ENCODE measurements around the gene TMEM150B.

Gene TMEM150B

DNA sequence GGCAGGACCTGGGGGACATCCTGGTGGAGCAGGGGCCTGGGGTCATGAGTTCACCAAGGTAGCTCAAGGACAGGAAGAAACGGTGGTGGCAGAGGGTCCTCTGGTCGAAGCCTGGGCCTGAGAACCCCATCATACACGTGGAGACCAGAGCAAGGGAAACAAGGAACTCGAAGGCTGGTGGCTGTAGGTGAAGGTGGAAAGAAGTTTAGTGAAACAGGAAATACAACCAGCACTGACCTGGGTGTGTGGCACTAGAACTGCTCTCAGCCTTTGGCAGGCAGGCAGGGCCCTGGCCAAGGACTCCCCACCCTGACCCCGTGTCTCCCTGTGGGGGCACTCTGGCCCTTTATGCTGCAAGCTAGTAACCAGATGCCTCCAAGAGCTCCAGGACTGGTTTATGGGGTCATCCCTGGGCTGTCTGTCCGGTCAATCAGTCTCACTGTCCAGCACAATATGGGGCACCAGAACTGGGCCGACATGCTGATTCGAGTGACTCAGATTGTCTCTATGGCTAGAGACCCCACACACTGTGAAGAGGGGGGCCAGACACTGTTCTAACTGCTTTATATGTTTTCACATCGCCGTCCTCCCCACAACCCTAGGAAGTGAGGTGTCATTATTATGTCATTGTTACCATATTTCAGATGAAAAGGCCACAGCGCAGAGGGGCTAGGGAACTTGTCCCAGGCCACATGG, 25.6 kb upstream of the TMEM150B start:
- peaks cover 25 to 29% of the 10 kb centered on the region in 2 donors for H3K4me1 Mint-ChIP-seq (ENCODE audit: low read depth in 2 of 2)
- H3K9me3 Mint-ChIP-seq: no peaks in the 10 kb centered on the region
- DNase-seq (no peak), ATAC-seq (replicated peaks) (no peak)
- peaks cover 22% of the 10 kb centered on the region for H3K36me3 Mint-ChIP-seq (ENCODE audit: insufficient read depth)
- H3K4me3 Mint-ChIP-seq: no peak overlapping the region
- peaks cover 26 to 37% of the 10 kb centered on the region in 2 donors for H3K27me3 Mint-ChIP-seq
- no peak overlapping the region for H3K27ac Mint-ChIP-seq

DNA sequence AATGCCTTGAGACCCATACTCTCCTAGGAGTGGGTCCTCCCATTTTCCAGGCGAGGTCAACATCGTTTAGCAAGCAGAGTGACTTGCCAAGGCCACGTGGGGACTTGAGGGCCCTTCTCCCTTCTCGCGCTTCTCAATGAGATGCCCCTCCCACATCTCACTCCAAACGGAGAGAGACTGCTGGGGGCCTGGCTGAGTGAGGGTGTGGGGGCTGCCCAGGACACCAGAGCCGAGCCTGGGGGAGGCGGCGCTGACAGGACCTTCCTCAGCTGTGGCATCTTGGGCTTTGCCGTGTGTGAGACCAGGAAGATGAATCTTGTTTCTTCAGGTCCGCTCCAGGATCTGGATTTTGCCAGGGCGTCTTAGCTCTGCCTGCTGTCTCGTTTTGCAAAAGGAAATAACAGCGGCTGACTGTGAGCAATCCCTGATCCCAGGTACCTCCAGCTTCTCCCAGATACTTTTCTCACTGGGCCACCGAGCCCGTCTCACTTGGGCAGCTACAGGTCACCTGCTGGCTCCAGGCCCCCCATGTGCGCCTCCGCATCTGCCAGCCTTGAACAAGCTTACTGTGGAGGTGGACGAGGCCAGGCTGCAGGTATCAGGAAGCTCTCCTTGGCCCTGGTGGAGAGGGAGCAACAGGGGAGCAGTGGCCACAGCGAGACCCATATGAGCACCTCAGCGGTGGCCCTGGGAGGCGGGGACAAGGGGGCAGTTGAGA, 23.3 kb upstream of the TMEM150B start:
- H3K9me3 Mint-ChIP-seq: no peaks in the 10 kb centered on the region
- DNase-seq (no peak), ATAC-seq (replicated peaks) (no peak)
- peaks cover 21 to 23% of the 10 kb centered on the region in 2 donors for H3K4me1 Mint-ChIP-seq (ENCODE audit: low read depth in 2 of 2)
- peaks cover 26 to 28% of the 10 kb centered on the region in 2 donors for H3K27me3 Mint-ChIP-seq
- H3K36me3 Mint-ChIP-seq (ENCODE audit: insufficient read depth): peaks cover 27% of the 10 kb centered on the region
- no peak overlapping the region for H3K4me3 Mint-ChIP-seq
- H3K27ac Mint-ChIP-seq: peak overlapping the region in 1 of 2 donors; percentile 70

DNA sequence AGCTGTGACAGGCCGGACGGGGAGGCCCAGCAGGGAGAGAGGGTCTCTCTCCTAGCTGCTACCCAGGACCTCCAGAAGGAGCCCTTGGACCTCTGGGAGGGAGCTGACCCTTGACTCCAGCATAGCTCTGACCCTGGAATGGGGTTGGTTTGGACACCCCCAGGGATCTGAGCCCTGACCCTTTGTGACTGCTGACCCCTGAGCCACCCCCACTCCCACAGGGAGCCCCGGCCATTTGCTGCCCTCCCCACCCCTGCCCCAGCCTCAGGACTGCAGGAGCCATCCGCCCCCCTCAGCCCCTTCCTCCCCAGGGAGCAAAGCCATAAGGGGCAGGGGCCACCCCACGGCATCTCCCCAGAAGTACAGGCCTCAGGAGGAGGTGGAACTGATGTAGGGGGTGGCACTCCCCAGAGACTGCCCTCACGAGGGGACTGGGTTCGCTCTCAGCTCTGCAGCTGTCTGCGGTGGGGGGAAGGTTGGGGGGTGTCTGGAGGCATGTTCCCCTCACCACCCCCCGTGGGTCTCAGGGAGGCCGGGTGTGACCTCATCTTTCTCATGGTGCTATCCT, 22.4 kb upstream of the TMEM150B start:
- no peaks in the 10 kb centered on the region for H3K9me3 Mint-ChIP-seq
- peaks cover 14 to 16% of the 10 kb centered on the region in 2 donors for H3K4me1 Mint-ChIP-seq (ENCODE audit: low read depth in 2 of 2)
- peak overlapping the region in 1 of 2 donors; percentile 70 for H3K27ac Mint-ChIP-seq
- H3K36me3 Mint-ChIP-seq (ENCODE audit: insufficient read depth): peaks cover 25% of the 10 kb centered on the region
- DNase-seq (no peak), ATAC-seq (replicated peaks) (no peak)
- peaks cover 16 to 19% of the 10 kb centered on the region in 2 donors for H3K27me3 Mint-ChIP-seq
- peak overlapping the region in 1 of 2 donors; percentile 15 for H3K4me3 Mint-ChIP-seq

DNA sequence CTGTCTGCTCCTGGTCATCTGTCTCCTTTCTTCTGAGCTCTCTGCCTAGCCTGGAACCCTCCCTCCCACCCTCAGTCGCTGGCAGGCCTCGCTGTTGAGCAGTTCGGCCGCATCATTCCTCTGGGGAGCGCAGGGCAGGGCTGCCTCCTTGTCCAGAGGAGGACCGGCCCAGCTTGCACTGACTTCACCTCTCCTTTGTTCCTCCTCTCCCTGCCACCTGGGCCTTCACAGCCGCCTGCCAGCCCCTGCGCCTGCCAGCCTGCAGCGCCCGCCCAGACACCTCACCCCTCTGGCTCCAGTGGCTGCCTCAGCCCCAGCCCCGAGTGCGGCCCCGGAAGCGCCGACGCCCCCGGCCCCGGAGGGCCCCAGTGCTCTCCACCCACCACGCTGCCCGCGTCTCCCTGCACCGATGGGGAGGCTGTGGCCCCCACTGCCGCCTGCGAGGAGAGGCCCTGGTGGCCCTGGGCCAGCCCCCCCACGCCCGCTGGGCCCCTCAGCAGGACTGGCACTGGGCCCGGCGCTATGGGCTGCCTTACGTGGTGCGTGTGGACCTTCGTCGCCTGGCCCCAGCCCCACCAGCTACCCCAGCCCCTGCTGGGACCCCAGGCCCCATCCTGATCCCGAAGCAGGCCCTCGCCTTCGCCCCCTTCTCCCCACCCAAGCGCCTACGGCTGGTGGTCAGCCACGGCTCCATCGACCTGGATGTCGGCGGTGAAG, 21.7 kb upstream of the TMEM150B start:
- Mint-ChIP-seq H3K27ac (peak overlapping the region in 1 of 2 donors; percentile 70), H3K9me3 (no peaks in the 10 kb centered on the region), H3K36me3 (ENCODE audit: insufficient read depth) (peaks cover 26% of the 10 kb centered on the region), H3K4me1 (ENCODE audit: low read depth in 2 of 2) (peaks cover 9% of the 10 kb centered on the region in 2 donors), H3K4me3 (no peak overlapping the region), H3K27me3 (peaks cover 10 to 12% of the 10 kb centered on the region in 2 donors)
- ATAC-seq (replicated peaks): no peak
- no peak for DNase-seq

DNA sequence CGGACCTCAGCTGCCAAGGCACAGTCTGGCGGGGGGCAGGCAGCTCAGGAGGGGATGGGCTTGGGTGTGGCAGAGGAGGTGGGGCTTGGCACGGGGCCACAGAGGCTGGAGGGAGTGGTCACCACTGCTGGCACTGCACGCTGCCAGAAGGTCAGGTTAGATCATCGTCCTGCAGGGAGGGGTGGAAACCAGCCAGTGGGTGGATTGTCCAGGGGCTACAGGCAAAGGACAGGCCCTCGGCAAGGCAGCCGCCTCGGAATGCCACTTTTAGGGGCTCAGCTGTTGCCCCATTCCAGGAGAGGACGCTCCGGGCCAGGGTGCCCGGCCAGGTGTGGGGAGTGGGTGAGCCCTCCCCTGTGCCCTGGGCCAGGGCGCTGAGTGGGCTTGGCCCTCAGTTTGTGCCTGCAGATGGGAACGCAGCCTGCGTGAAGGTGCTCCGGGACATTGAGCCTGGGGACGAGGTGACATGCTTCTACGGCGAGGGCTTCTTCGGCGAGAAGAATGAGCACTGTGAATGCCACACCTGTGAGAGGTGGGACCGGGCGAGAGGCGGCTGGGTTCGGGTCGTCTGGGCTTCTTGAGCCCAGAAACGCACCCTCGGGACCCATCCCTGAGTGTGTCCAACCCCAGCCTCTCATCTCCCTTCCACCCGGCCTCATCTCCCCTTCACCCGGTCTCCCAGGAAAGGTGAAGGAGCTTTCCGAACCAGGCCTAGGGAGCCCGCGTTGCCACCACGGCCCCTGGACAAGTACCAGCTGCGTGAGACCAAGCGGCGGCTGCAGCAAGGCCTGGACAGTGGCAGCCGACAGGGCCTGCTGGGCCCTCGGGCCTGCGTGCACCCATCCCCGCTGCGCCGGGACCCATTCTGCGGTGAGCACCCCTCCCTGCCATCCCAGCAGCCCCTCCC, 20.9 kb upstream of the TMEM150B start:
- Mint-ChIP-seq H3K27ac (no peak overlapping the region), H3K4me1 (ENCODE audit: low read depth in 2 of 2) (peaks cover under 1 to 2% of the 10 kb centered on the region in 2 donors), H3K9me3 (no peaks in the 10 kb centered on the region), H3K27me3 (peaks cover 2 to 4% of the 10 kb centered on the region in 2 donors), H3K4me3 (no peak overlapping the region), H3K36me3 (ENCODE audit: insufficient read depth) (peaks cover 21% of the 10 kb centered on the region)
- no peak for DNase-seq
- no peak for ATAC-seq (replicated peaks)

DNA sequence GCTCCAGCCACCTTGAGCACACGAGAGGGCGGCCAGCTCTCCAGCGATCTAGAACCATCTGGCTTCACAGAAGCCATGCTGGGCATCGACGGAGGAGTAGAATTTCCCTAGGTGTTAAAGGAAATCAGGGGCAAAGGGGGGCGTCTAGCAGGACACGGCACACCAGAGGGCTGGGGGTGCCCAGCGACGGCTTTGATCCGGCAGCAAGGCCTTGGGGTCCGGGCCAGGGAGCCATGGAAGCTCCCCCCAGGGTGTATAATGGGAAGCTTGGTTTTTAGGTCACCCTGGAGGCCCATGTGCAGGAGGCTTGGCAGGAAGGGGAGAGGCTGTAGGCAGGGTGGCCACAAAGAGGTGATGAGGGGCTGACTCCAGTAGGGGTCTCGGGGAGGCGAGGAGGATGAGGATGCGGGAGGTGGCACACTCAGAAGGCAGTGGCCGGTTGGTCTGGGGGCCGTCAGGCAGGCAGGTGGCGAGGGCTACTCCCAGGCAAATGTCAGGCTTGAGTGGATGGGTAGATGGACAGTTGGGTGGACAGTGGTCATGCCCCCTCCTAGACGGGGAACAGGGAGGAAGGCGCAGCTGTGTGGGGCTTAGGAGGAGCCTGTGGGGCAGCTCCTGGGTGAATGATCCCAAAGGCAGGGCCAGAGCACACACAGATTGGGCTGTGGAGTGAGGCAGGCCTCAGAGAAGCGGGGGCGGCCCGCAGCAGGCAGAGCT, 20.1 kb upstream of the TMEM150B start:
- Mint-ChIP-seq H3K9me3 (no peaks in the 10 kb centered on the region), H3K4me1 (ENCODE audit: low read depth in 2 of 2) (peaks cover 8 to 9% of the 10 kb centered on the region in 2 donors), H3K27me3 (no peaks in the 10 kb centered on the region), H3K27ac (peak overlapping the region in 1 of 2 donors; percentile 62), H3K4me3 (no peak overlapping the region), H3K36me3 (ENCODE audit: insufficient read depth) (peaks cover 29% of the 10 kb centered on the region)
- ATAC-seq (replicated peaks) (no peak), DNase-seq (no peak)

DNA sequence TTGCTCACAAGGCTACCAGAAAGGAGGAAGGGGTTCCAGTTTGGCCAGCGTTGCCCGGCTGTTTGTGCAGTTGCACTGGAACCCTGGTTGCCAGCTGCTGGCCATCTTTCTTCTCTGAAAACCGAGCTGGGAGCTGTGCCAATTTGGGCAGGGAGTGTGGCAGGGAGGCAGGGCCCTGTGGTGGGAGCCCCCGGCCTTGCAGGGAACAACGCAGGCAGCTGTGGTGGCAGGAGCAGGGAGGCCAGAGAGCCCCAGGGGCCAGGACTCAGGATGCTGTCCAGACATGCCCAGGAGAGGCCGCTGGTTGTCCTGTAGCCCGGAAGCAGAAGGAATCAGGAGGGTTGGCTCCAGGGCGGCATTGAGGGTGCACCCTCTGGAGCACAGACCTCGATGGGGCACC, 19.3 kb upstream of the TMEM150B start:
- DNase-seq (no peak), ATAC-seq (replicated peaks) (no peak)
- Mint-ChIP-seq H3K9me3 (no peaks in the 10 kb centered on the region), H3K27ac (peak overlapping the region in 1 of 2 donors; percentile 62), H3K4me1 (ENCODE audit: low read depth in 2 of 2) (peaks cover 11 to 15% of the 10 kb centered on the region in 2 donors), H3K27me3 (no peaks in the 10 kb centered on the region), H3K4me3 (no peak overlapping the region), H3K36me3 (ENCODE audit: insufficient read depth) (peaks cover 37% of the 10 kb centered on the region)

DNA sequence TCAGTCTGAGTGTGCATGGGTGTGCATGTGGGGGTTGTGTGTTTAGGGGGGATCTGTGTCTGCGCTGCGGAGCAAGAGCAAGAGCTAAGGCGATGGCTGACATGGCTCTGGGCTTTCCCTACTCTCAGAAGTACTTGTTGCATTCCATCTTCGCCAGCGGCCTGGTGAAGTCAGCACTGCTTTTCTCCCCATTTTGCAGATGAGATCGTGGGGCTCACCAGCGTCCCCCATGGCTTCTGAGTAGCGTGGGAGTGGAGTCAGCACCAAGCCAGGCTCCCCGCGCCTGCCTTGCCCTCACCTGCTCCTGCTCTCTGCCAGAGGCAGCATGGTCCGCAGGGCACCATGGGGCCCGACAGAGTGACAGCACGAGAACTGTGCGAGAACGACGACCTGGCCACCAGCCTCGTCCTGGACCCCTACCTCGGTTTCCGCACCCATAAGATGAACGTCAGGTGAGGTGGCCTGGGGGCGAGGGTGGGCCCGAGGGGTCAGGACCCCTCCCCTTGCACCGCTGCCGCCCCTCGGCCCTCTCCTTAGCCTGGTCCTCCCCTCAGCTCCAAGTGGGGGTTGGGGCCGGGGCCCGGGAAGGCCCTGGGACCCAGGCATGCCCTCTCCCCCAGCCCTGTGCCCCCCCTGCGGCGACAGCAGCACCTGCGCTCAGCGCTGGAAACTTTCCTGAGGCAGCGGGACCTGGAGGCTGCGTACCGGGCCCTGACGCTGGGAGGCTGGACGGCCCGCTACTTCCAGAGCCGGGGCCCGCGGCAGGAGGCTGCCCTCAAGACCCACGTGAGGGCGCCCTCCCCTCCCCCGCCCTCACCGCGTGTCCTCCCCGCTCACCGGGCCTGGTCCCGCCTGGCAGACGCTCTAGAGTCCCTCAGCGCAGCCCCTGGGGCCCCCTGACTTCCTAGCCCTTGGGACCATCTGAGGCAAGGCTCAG, 16.7 kb upstream of the TMEM150B start:
- peak overlapping the region; percentile 99 to 100 for H3K27ac Mint-ChIP-seq
- DNase-seq (no peak), ATAC-seq (replicated peaks) (no peak)
- peaks cover 58% of the 10 kb centered on the region for H3K36me3 Mint-ChIP-seq (ENCODE audit: insufficient read depth)
- no peaks in the 10 kb centered on the region for H3K9me3 Mint-ChIP-seq
- H3K27me3 Mint-ChIP-seq: peaks cover 6 to 14% of the 10 kb centered on the region in 2 donors
- peaks cover 16 to 25% of the 10 kb centered on the region in 2 donors for H3K4me1 Mint-ChIP-seq (ENCODE audit: low read depth in 2 of 2)
- peak overlapping the region; percentile 75 to 94 for H3K4me3 Mint-ChIP-seq

DNA sequence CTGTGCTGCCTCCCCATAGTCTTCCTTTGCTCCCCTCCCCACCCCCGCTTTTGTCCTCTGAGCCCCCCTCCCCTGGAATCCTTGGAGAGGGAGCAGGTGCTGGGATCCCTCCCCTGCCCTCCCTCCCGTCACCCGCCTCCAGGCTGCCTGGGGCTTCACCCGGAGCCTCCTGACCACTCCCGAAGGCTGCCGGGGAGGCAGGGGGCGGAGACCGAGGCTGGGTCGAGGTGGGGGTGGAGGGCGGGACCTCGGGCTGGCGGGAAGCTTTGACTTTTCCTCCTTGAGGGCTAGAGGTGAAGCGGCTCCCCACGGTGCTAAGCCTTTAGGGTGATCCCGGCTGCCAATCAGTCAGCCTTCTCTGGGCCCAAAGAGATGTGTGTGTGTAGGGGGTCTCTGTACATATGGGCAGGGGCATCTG, 16.0 kb upstream of the TMEM150B start:
- peak overlapping the region; percentile 99 to 100 for H3K27ac Mint-ChIP-seq
- ATAC-seq (replicated peaks): no peak
- H3K9me3 Mint-ChIP-seq: no peaks in the 10 kb centered on the region
- peaks cover 59% of the 10 kb centered on the region for H3K36me3 Mint-ChIP-seq (ENCODE audit: insufficient read depth)
- H3K27me3 Mint-ChIP-seq: peaks cover 6 to 18% of the 10 kb centered on the region in 2 donors
- peak overlapping the region; percentile 75 to 94 for H3K4me3 Mint-ChIP-seq
- DNase-seq: no peak
- H3K4me1 Mint-ChIP-seq (ENCODE audit: low read depth in 2 of 2): peaks cover 16 to 25% of the 10 kb centered on the region in 2 donors

DNA sequence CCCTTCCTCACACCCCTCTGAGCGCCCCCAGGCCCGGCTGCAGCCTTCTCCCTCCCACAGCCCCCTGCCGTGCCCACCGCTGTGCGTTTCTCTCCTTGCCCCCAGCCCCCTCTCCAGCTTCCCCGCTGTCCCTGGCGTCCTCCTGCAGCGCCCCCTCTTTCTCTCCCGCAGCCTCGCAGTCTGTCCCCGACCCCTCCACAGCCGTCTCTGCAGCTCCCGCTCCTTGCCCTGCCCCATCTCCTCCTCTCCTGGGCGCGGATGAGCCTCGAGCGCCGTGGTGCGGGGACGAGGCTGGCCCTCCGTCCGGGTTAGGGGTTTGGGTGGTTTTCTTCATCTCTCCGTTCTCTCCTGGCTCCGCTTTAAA, 15.6 kb upstream of the TMEM150B start:
- H3K27me3 Mint-ChIP-seq: peaks cover 7 to 18% of the 10 kb centered on the region in 2 donors
- ATAC-seq (replicated peaks) (no peak), DNase-seq (no peak)
- peak overlapping the region; percentile 99 to 100 for H3K27ac Mint-ChIP-seq
- H3K4me1 Mint-ChIP-seq (ENCODE audit: low read depth in 2 of 2): peaks cover 16 to 25% of the 10 kb centered on the region in 2 donors
- no peaks in the 10 kb centered on the region for H3K9me3 Mint-ChIP-seq
- H3K36me3 Mint-ChIP-seq (ENCODE audit: insufficient read depth): peaks cover 59% of the 10 kb centered on the region
- H3K4me3 Mint-ChIP-seq: peak overlapping the region; percentile 75 to 94
